ENCODE measurements around the gene ERBB4.

ERBB4 gene

GRCh38 chr2:212360068-212360460, 178.5 kb downstream of the ERBB4 start:
- no peak for FAIRE-seq

- no peak for FAIRE-seq
Measured at GRCh38 chr2:212359425-212360067, 179.1 kb downstream of the ERBB4 start.

- no peak for FAIRE-seq
Measured at GRCh38 chr2:212357606-212358005, 181.0 kb downstream of the ERBB4 start.

- no peak for FAIRE-seq
Measured at GRCh38 chr2:212354382-212354781, 184.2 kb downstream of the ERBB4 start.

GRCh38 chr2:212348501-212348900, 190.1 kb downstream of the ERBB4 start:
- no peak for FAIRE-seq

GRCh38 chr2:212346865-212347264, 191.7 kb downstream of the ERBB4 start:
- FAIRE-seq: no peak

GRCh38 chr2:212345966-212346365, 192.6 kb downstream of the ERBB4 start:
- FAIRE-seq: no peak

- FAIRE-seq: no peak
Measured at GRCh38 chr2:212344131-212344530, 194.5 kb downstream of the ERBB4 start.

- FAIRE-seq: no peak
Measured at GRCh38 chr2:212343167-212343566, 195.4 kb downstream of the ERBB4 start.

GRCh38 chr2:212337486-212338343, 200.9 kb downstream of the ERBB4 start:
- no peak for FAIRE-seq

GRCh38 chr2:212337036-212337435, 201.6 kb downstream of the ERBB4 start:
- no peak for FAIRE-seq

- FAIRE-seq: no peak
Measured at GRCh38 chr2:212330263-212330662, 208.3 kb downstream of the ERBB4 start.

GRCh38 chr2:212328712-212329496, 209.7 kb downstream of the ERBB4 start:
- no peak for FAIRE-seq

- no peak for FAIRE-seq
Measured at GRCh38 chr2:212328136-212328535, 210.5 kb downstream of the ERBB4 start.

GRCh38 chr2:212327171-212327809, 211.3 kb downstream of the ERBB4 start:
- no peak for FAIRE-seq

- FAIRE-seq: no peak
Measured at GRCh38 chr2:212318636-212319035, 220.0 kb downstream of the ERBB4 start.

GRCh38 chr2:212314680-212315079, 223.9 kb downstream of the ERBB4 start:
- FAIRE-seq: no peak

GRCh38 chr2:212311807-212312404, 226.7 kb downstream of the ERBB4 start:
- no peak for FAIRE-seq

- no peak for FAIRE-seq
Measured at GRCh38 chr2:212299943-212300342, 238.7 kb downstream of the ERBB4 start.

GRCh38 chr2:212299333-212299732, 239.3 kb downstream of the ERBB4 start:
- no peak for FAIRE-seq

- FAIRE-seq: no peak
Measured at GRCh38 chr2:212295571-212295970, 243.0 kb downstream of the ERBB4 start.

GRCh38 chr2:212294816-212295215, 243.8 kb downstream of the ERBB4 start:
- no peak for FAIRE-seq

- no peak for FAIRE-seq
Measured at GRCh38 chr2:212289301-212289700, 249.3 kb downstream of the ERBB4 start.

Data from TTC549 (cell line).